Sigmoid colon (tissue), 4 donors: ENCODE data around the gene CYP2E1.

Experiments used
- POLR2A ChIP-seq, 2 donors: fragments of 450-650 bp; IDR thresholded peaks; one replicate each; pipeline ENCODE4 v1.6.1; 2016; ENCODE audit warnings: antibody characterized with exemption in 2 of 2, mild to moderate bottlenecking in 2 of 2, moderate library complexity in 2 of 2
- POLR2AphosphoS5 ChIP-seq, 4 donors: sonication (generic); formaldehyde crosslinking; IDR thresholded peaks; one replicate each; pipeline ENCODE4 v1.6.1; 2017; ENCODE audit warnings: antibody characterized with exemption in 4 of 4
- TF ChIP-seq, protein P1 (sequence below), 4 experiments: fragments of 450-650 bp in 3 of 4; fragments of 200-600 bp in 1 of 4; IDR thresholded peaks; one replicate each; pipeline ENCODE4 v1.5.1; 2016 to 2019; ENCODE audit warnings: antibody characterized with exemption in 4 of 4, mild to moderate bottlenecking in 3 of 4, moderate library complexity in 2 of 4

DNA sequence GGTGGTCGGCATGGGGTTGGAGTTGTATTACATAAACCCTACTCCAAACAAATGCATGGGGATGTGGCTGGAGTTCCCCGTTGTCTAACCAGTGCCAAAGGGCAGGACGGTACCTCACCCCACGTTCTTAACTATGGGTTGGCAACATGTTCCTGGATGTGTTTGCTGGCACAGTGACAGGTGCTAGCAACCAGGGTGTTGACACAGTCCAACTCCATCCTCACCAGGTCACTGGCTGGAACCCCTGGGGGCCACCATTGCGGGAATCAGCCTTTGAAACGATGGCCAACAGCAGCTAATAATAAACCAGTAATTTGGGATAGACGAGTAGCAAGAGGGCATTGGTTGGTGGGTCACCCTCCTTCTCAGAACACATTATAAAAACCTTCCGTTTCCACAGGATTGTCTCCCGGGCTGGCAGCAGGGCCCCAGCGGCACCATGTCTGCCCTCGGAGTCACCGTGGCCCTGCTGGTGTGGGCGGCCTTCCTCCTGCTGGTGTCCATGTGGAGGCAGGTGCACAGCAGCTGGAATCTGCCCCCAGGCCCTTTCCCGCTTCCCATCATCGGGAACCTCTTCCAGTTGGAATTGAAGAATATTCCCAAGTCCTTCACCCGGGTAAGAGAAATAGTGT lies at the start of gene CYP2E1:
- TF ChIP-seq, protein P1, sequence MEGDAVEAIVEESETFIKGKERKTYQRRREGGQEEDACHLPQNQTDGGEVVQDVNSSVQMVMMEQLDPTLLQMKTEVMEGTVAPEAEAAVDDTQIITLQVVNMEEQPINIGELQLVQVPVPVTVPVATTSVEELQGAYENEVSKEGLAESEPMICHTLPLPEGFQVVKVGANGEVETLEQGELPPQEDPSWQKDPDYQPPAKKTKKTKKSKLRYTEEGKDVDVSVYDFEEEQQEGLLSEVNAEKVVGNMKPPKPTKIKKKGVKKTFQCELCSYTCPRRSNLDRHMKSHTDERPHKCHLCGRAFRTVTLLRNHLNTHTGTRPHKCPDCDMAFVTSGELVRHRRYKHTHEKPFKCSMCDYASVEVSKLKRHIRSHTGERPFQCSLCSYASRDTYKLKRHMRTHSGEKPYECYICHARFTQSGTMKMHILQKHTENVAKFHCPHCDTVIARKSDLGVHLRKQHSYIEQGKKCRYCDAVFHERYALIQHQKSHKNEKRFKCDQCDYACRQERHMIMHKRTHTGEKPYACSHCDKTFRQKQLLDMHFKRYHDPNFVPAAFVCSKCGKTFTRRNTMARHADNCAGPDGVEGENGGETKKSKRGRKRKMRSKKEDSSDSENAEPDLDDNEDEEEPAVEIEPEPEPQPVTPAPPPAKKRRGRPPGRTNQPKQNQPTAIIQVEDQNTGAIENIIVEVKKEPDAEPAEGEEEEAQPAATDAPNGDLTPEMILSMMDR (IDR thresholded peaks at IDR 0.05) = no peak
- no peak for TF ChIP-seq POLR2A (IDR thresholded peaks at IDR 0.05)
- no peak for TF ChIP-seq POLR2AphosphoS5 (IDR thresholded peaks at IDR 0.05)
